Transverse colon (tissue), 3 donors: ENCODE results near the gene IFNA4.
"Not testable (repeated sequence)": the region's sequence is repeated elsewhere in the genome, so short reads cannot be mapped to it uniquely, and the experiment has no call there.

ENCODE experiments used
- CTCF ChIP-seq, 5 experiments: fragments of 200-600 bp in 3 of 5; fragments of 450-650 bp in 2 of 5; sonication (generic) in 3 of 5; IDR thresholded peaks; 1 replicate in 2 of 5; 2 replicates in 3 of 5; pipeline ENCODE4 v1.5.1; 2016 to 2017; ENCODE audit warnings: antibody characterized with exemption in 5 of 5, inconsistent platforms in 3 of 5, mild to moderate bottlenecking in 2 of 5, moderate library complexity in 1 of 5
- EP300 ChIP-seq: sonication (generic); formaldehyde crosslinking; IDR thresholded peaks from one replicate; pipeline ENCODE4 v1.6.1; 2017; ENCODE audit warnings: antibody characterized with exemption, low read depth
- POLR2A ChIP-seq: fragments of 450-650 bp; IDR thresholded peaks from one replicate; pipeline ENCODE4 v1.6.1; 2016; ENCODE audit warnings: antibody characterized with exemption, mild to moderate bottlenecking, moderate library complexity

GRCh38 chr9:21212160-21212559 is 24.8 kb upstream of the IFNA4 start:
- not testable (repeated sequence) for TF ChIP-seq CTCF (IDR thresholded peaks at IDR 0.05); POLR2A; EP300
